EH (cell line): ENCODE data around the gene RABL2A.
"Not testable (repeated sequence)": the region's sequence is repeated elsewhere in the genome, so short reads cannot be mapped to it uniquely, and the experiment has no call there.

Source experiments
- DNase-seq: peaks from one replicate; pipeline ENCODE4 v3.0.0-alpha.2; 2015; ENCODE audit warnings: low read depth

RABL2A gene

DNA sequence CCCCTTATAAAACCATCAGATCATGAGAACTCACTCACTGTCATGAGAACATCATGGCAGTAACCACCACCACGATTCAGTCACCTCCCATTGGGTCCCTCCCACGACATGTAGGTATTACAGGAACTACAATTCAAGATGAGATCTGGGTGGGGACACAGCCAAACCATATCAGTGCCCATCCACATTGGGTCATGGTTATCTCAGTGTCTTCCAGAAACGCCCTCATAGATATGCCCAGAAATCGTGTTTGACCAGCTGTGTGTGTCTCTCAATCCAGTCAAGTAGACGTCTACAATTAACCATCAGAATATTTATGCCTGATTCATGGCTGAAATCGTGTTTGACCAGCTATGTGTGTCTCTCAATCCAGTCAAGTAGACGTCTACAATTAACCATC is 17.2 kb upstream of the RABL2A start:
- DNase-seq = not testable (repeated sequence)

GRCh38 chr2:113621002-113621401 is 6.1 kb upstream of the RABL2A start:
- DNase-seq = not testable (repeated sequence)

DNA sequence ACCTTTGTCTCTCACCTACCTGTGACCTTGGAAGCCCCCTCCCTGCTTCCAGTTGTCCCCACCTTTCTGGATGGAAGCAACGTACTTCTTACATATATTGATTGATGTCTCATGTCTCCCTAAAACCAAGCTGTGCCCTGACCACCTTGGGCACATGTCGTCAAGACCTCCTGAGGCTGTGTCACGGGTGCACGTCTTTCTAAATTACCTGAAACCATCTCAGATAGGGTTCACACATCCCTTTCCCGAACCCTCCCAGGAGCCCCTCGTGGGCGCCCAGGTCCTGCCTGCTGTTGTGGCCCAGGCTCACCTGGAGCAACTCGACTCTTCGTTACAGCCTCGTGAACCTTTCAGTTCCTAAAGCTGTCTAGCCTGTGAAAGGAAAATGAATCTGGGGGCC is 1.2 kb upstream of the RABL2A start:
- DNase-seq = not testable (repeated sequence)

DNA sequence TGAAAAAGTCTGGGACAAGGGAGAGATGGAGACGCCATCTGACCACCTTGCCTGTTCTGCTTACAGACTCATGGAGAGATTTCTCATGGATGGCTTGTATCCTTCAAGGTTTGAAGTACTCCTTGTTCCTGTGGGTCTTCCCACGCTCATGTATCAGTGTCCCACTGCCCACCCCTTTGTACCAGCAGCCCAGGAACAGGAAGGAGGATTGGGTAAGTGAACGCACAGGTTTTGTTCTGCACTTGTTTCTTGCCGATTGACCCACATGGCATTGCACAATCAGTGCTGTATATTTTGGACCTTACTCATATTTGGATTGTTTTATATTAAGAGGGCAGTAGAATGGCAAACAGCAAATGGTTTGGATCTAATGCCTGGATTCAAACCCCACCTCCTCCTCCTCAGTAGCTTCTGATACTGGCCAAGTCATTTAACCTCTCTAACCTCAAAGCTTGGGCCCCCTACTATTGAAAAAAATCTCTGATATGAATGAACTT is 5.8 kb downstream of the RABL2A start:
- not testable (repeated sequence) for DNase-seq

GRCh38 chr2:113635358-113635757 is 8.3 kb downstream of the RABL2A start:
- DNase-seq = not testable (repeated sequence)

- DNase-seq = not testable (repeated sequence)
Observed at GRCh38 chr2:113636226-113636625, 9.2 kb downstream of the RABL2A start.

DNA sequence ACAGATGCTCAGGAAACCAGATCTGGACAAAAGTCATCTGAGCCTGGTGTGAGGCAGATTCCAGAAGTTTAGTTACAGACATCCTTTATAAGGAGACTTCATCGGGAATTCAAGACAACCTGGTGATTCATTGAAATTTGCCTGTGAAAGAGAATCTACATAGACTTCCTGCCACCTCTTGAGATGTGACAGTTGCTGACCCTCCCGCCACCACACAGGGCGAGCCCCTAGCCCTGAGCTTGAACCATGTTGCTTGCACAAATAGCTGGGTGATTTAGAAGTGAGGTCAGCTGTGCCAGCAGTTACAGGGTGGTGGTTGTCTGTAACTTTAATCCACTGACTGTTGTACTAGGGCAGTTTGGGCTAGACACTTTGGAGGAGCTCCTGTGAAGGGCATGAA is 11.0 kb downstream of the RABL2A start:
- DNase-seq = not testable (repeated sequence)

- peak; percentile 57 for DNase-seq
Observed at GRCh38 chr2:113646217-113646616, 19.2 kb downstream of the RABL2A start.

GRCh38 chr2:113650834-113651815 is 24.1 kb downstream of the RABL2A start:
- DNase-seq = not testable (repeated sequence)

DNA sequence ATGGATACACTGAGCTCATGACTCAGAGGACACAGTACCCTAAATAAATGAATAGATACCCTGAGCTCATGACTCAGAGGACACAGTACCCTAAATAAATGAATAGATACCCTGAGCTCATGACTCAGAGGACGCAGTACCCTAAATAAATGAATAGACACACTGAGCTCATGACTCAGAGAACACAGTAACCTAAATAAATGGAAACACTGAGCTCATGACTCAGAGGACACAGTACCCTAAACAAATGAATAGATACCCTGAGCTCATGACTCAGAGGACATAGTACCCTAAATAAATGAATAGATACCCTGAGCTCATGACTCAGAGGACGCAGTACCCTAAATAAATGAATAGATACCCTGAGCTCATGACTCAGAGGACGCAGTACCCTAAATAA is 25.5 kb downstream of the RABL2A start:
- DNase-seq = not testable (repeated sequence)

- DNase-seq = not testable (repeated sequence)
Observed at GRCh38 chr2:113656031-113656624, 29.1 kb downstream of the RABL2A start.

GRCh38 chr2:113657735-113658134 is 30.7 kb downstream of the RABL2A start:
- not testable (repeated sequence) for DNase-seq

GRCh38 chr2:113663285-113664060 is 36.4 kb downstream of the RABL2A start:
- not testable (repeated sequence) for DNase-seq

DNA sequence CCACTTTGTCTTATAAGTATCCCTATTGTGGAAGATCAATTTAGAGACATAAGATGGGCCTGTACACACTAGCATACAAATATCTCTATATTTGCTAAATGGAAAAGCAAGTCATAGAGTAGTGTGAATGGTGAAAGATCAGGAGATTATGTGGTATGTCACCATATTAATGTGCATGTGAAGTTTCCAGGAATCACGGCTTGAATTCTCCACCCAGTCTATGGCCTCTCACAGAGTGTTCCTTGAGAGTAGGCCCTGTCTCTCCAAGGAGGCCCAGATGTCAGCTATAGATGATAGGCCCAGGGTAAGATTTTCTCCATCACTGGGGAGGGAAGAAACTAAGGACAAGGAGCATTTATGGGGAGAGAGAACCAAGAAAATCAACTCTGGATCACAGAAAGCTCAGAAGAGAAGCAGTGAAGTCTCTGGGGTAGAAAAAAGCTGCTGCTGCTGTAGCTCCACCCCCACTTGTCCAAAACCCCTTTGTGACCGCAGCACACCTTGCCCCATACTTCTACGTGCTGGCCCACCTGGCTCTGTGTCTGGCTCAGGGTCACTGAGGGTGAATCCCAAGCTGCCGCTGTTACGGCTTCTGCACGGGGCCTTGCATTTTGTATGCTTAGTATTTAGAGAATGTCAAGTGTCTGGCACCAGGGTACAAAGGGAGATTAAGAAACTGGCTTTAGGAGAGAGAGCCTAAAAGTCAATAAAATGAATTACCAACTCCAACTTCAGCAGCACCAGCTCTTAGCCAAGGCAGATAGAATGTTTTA is 37.9 kb downstream of the RABL2A start:
- DNase-seq = not testable (repeated sequence)

GRCh38 chr2:113669013-113669412 is 41.9 kb downstream of the RABL2A start:
- not testable (repeated sequence) for DNase-seq

- no peak for DNase-seq
Observed at GRCh38 chr2:113672326-113672932, 45.4 kb downstream of the RABL2A start.

GRCh38 chr2:113675875-113676274 is 48.8 kb downstream of the RABL2A start:
- DNase-seq = no peak

DNA sequence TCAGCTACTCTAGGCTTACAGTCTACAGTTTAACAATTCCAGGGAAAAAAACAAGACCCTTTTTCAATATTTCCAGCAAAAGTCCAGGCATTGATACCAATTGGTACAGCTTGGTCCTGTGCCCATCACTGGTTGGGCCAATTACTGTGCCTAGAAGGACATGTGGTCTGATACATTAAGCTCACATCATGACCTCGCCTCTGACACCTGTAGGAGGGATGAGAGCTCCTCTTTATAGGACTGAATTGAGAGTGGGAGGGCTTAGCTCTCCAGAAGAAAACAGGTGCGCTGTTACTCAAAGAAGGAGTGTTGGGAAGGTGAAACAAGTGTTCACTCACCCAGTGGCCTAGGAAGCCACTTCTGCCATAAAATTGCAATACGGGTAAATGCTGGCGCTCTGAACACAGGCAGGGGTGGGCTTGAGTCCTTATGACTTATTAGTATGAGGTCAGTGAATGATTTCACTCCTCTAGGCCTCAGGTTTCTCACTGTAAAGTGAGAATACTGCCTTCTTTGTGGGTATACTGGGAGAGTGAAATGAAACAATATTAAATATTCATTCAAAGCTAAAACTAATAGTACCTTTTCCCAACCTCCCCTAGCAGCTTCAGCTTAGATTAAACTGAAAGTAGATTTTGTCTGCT is 49.7 kb downstream of the RABL2A start:
- no peak for DNase-seq

DNA sequence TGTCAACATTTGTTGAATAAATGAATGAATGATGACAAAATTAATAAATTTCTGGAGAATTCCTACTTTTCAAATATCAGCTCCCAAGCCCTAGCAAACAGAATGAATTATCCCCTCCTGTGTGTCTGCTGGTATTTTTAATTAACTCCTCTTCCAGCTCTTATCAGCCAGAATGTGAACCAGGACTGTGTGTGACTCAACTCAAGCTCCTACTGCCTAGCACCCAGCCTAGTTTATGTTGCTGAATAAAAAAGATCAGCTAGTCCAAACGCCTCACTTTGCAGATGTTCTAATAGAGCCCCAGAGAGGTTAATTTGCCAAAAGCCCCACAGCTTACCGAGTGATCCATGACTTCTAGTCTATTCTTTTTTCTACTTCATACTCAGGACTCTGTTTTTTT is 50.3 kb downstream of the RABL2A start:
- no peak for DNase-seq

- DNase-seq = no peak
Observed at GRCh38 chr2:113679457-113679856, 52.4 kb downstream of the RABL2A start.
